GM21526 (cell line): Measurements from ENCODE around the gene NTPCR.
A peak's percentile ranks its signal among the peaks of the same experiment; 100 is the strongest.
"Not testable (repeated sequence)": the region's sequence is repeated elsewhere in the genome, so short reads cannot be mapped to it uniquely, and the experiment has no call there.

Experiments
- ATAC-seq: cut with Tn5 transposase; IDR thresholded peaks from one replicate; pipeline ENCODE4 v1.9.1; 2021; ENCODE audit warnings: moderate library complexity; ENCODE audit not compliant: unreplicated experiment, low FRiP score

The NTPCR gene

GRCh38 chr1:232950197-232951176 is at the start of gene NTPCR:
Gene NTPCR (plus strand): TSS chr1:232950611. CDS start chr1:232950711, 100 bp downstream.
- peak; percentile 87 for ATAC-seq

GRCh38 chr1:232900818-232901217 is 49.6 kb upstream of the NTPCR start:
- no peak for ATAC-seq

- no peak for ATAC-seq
These were observed 49.2 kb upstream of the NTPCR start for GRCh38 chr1:232901255-232901654.

- no peak for ATAC-seq
These were observed 47.5 kb upstream of the NTPCR start for GRCh38 chr1:232902774-232903350.

GRCh38 chr1:232904131-232904530 is 46.3 kb upstream of the NTPCR start:
- ATAC-seq = no peak

GRCh38 chr1:232904566-232904965 is 45.8 kb upstream of the NTPCR start:
- no peak for ATAC-seq

GRCh38 chr1:232905331-232906034 is 44.9 kb upstream of the NTPCR start:
- ATAC-seq = no peak

GRCh38 chr1:232906441-232906840 is 44.0 kb upstream of the NTPCR start:
- ATAC-seq = no peak

GRCh38 chr1:232908831-232909230 is 41.6 kb upstream of the NTPCR start:
- ATAC-seq = no peak

- no peak for ATAC-seq
These were observed 40.7 kb upstream of the NTPCR start for GRCh38 chr1:232909752-232910151.

GRCh38 chr1:232911027-232911599 is 39.3 kb upstream of the NTPCR start:
- no peak for ATAC-seq

GRCh38 chr1:232912845-232913580 is 37.4 kb upstream of the NTPCR start:
- no peak for ATAC-seq

- not testable (repeated sequence) for ATAC-seq
These were observed 36.1 kb upstream of the NTPCR start for GRCh38 chr1:232914271-232914670.

- ATAC-seq = no peak
These were observed 35.2 kb upstream of the NTPCR start for GRCh38 chr1:232915212-232915611.

GRCh38 chr1:232917053-232917452 is 33.4 kb upstream of the NTPCR start:
- peak; percentile 66 for ATAC-seq

GRCh38 chr1:232921381-232921780 is 29.0 kb upstream of the NTPCR start:
- ATAC-seq = no peak

- ATAC-seq = no peak
These were observed 27.9 kb upstream of the NTPCR start for GRCh38 chr1:232922485-232922884.

GRCh38 chr1:232923739-232924386 is 26.5 kb upstream of the NTPCR start:
- ATAC-seq = peak; percentile 78

GRCh38 chr1:232924874-232925273 is 25.5 kb upstream of the NTPCR start:
- no peak for ATAC-seq
